Erythroblast (primary cell): ENCODE results near the gene DPRX.

ENCODE experiments used
- DNase-seq, 2 experiments: peaks; one replicate each; lab custom pipeline; 2025; lab: John Stamatoyannopoulos, UW
- GATA1 ChIP-seq: IDR thresholded peaks from 2 replicates; pipeline ENCODE4 v1.6.1; 2011; ENCODE audit warnings: low read depth, mild to moderate bottlenecking, control low read depth, low read length, moderate library complexity
- POLR2A ChIP-seq: IDR thresholded peaks from 2 replicates; pipeline ENCODE4 v1.6.1; 2011; ENCODE audit warnings: mild to moderate bottlenecking, low read length

DPRX gene, protein sequence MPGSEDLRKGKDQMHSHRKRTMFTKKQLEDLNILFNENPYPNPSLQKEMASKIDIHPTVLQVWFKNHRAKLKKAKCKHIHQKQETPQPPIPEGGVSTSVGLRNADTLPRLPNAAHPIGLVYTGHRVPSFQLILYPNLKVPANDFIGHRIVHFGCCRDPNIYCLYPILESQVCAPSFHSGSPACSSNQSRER

DNA sequence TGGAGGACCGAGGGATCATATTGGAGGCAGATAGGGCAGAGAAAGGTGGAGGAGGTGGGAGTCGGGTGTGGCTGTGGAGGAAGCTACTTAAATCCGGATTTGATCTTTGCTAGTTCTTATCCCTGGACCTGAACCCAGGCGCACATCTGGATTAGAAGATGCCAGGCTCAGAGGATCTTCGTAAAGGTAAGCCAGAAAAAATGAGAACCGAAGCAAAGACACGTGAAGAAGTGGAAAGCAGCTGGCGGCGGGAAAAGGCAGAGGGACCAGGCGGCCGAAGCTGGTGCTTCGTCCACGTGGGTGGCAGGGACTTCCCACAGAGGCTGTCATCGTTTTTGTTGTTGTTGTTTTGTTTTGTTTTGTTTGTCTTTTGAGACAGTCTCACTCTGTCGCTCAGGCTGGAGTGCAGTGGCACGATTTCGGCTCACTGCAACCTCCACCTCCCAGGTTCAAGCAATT, at the start of gene DPRX:
DPRX (plus strand) TSS at position 51 of the 459 bp plus-strand sequence; CDS start at position 159, 108 bp downstream.
- no peak for TF ChIP-seq GATA1
- TF ChIP-seq POLR2A: no peak
- no peak for DNase-seq

DNA sequence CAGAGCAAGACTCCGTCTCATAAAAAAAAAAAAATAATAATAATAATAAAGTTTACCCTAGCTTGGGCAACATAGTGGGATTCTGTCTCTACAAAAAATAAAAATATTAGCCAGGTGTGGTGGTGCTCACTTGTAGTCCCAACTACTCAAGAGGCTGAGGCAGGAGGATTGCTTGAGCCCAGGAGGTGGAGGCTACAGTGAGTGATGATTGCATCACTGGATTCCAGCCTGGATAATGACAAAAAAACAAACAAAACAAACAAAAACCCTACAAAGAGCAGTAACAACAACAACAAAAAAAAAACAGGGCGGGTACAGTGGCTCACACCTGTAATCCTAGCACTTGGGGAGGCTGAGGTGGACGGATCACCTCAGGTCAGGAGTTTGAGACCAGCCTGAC, 48.6 kb upstream of the DPRX start:
- DNase-seq: no peak
- TF ChIP-seq POLR2A: no peak
- TF ChIP-seq GATA1: no peak

DNA sequence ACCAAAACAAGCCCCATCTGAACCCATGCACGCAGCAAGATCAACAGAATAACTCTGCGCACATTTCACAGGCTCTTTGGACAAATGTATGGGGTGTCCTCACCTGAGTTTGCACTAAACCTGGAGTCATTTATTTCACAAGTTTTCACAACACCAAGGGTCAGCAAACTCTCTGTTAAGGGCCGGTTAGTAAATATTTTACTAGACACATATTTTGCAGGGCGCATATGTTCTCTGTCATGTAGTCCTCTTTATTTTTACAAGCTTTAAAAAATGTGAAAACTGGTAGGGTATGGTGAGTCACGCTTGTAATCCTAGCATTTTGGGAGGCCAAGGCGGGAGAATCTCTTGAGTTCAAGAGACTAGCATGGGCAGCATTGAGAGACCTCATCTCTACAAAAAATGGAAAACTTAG, 45.5 kb upstream of the DPRX start:
- no peak for DNase-seq
- TF ChIP-seq GATA1: no peak
- no peak for TF ChIP-seq POLR2A

DNA sequence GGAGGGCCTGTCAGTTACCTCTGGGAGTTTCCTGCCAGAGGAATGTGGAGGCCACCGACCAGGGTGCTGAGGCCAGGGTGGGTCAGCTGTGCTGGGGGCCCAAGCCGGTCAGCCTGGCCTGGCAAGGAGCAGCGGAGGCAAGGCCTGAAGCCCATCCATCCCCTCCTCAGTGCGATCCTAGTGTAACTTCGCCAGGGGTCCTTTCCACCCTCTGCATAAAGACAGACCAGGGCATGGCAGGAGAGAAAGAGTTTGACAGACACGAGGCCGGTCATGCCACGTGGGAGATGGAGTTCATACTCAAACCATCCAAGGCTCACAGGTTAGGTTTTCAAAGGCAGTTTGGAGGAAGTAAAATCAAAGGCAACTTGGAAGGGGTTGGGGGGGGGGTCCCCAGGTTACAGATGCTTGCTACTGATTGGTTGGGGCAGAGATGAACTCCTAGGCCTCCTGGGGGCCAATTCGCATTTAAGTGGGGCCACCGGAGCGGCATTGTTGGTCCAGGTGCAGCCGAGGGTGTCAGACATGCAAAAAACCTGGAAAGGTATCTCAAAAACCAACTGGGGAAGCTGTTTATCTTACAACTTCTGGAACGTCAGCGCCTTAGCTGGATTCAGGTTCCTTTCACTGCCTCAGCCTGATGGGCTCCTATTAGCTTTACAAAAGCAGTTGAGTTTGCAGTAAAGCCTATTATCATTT, 36.8 kb upstream of the DPRX start:
- no peak for DNase-seq
- TF ChIP-seq GATA1 (no peak), POLR2A (no peak)

DNA sequence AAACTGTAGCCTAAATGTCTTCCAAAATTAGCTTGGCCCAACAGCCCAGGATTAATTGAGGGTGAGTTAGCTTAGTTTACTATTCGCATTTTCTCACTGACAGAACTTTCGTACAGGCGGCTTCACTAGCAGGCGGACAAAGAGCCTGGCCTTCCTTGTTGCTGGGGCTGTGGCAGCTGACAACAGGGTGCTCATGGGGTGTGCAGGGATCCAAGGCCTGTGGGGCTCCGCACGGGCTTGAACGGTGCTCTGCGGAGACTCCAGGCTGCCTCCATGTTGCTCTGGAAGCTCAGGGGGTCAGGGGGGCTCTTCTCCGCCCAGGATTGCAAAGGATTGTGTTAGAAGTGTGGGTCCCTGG, 36.3 kb upstream of the DPRX start:
- TF ChIP-seq GATA1 (no peak), POLR2A (no peak)
- no peak for DNase-seq

DNA sequence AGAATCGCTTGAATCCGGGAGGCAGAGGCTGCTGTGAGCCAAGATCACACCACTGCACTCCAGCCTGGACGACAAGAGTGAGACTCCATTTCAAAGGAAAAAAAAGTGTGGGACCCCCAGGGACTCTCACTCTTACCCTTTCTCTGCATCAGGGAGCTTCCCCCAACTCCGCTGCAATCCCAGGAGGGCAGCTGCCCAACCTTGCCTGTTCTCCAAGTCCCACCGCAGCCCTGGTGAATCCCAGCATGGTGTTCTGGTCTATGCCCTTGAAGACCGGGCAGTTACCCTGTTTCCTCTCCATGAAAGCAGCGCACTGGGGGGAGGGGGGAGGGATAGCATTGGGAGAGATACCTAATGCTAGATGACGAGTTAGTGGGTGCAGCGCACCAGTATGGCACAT, 35.7 kb upstream of the DPRX start:
- DNase-seq: no peak
- TF ChIP-seq POLR2A (no peak), GATA1 (no peak)

DNA sequence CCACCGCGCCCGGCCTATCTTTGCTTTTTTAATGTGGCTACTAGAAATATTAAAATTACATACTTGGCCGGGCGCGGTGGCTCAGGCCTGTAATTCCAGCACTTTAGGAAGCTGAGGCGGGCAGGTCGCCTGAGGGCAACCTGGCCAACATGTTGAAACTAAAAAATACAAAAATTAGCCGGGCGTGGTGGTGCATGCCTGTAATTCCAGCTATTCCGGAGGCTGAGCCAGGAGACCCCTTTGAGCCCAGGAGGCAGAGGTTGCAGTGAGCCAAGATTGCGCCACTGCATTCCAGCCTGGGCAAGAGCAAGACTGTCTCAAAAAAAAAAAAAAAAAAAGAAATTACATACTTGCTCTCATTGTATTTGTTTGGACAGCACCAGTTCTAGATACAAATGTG, 34.8 kb upstream of the DPRX start:
- TF ChIP-seq GATA1 (no peak), POLR2A (no peak)
- DNase-seq: no peak

DNA sequence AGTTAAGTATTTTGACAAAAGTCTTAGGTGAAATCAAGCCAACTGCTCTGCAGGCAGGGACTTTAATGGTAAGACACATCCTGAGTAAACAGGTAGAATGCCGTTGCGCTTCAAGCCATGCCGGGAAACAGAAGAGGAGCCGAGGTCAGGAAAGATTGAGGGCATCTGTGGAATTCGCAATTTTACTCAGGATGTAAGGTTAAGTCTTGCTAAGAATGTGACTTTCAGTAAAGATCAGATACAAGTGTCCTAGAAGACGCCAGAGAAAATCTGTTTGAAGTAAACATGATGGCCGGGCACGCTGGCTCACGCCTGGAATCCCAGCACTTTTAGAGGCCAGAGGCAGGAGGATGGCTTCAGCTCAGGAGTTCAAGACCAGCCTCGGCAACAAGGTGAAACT, 33.4 kb upstream of the DPRX start:
- DNase-seq: no peak
- TF ChIP-seq GATA1 (no peak), POLR2A (no peak)

DNA sequence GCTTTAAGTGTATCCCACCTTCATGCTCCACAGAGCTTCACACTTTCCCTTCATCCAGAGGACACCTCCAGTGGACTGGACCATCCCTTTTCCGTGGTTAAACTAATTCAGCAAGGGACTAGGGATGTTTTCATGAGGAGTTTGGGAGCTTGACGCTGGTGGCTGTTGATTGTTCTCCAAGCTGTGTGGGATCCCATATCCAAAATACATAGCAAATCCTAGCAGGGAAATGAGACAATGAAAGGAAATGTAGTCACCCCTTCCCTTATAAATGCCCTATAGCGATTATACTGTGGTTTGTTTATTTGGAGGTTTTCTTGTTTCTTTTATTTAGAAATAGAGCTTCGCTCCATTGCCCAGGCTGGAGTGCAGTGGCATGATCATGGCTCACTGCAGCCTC, 31.6 kb upstream of the DPRX start:
- no peak for TF ChIP-seq GATA1
- no peak for TF ChIP-seq POLR2A
- DNase-seq: no peak

DNA sequence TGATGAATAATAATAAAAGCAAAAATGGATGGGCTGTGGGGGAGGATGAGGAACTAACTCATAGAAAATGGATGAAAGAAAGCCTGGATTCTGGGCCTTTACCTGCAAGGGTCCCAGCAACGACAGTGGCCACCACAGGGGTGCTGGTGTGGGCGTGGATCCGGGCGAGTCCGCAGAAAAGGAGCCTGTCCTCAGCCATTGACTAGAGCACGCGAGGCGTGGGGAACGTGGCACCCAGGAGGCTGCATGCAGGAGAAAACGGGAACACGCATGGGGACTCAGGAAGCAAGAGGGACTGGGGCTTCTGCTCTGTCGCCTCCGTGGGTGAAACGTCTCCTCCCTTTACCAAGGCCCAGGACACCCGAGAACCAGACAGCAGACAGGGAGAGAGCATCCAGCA, 25.8 kb upstream of the DPRX start:
- TF ChIP-seq GATA1 (no peak), POLR2A (no peak)
- no peak for DNase-seq

DNA sequence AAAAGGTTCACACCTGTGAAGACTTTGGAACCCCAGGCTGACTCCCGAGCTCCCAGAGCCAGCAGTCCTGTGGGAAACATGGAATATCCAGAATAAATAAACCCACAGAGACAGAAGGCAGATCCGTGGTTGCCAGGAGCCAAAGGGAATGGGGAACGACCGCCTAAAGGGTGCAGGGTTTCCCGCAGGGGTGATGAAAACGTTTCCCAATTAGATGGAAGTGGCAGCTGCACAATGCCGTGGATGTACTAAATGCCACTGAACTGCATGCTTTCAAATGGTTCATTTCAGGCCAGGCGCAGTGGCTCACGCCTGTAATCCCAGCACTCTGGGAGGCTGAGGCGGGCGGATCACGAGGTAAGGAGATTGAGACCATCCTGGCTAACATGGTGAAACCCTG, 23.4 kb upstream of the DPRX start:
- TF ChIP-seq POLR2A: no peak
- no peak for TF ChIP-seq GATA1
- DNase-seq: no peak

DNA sequence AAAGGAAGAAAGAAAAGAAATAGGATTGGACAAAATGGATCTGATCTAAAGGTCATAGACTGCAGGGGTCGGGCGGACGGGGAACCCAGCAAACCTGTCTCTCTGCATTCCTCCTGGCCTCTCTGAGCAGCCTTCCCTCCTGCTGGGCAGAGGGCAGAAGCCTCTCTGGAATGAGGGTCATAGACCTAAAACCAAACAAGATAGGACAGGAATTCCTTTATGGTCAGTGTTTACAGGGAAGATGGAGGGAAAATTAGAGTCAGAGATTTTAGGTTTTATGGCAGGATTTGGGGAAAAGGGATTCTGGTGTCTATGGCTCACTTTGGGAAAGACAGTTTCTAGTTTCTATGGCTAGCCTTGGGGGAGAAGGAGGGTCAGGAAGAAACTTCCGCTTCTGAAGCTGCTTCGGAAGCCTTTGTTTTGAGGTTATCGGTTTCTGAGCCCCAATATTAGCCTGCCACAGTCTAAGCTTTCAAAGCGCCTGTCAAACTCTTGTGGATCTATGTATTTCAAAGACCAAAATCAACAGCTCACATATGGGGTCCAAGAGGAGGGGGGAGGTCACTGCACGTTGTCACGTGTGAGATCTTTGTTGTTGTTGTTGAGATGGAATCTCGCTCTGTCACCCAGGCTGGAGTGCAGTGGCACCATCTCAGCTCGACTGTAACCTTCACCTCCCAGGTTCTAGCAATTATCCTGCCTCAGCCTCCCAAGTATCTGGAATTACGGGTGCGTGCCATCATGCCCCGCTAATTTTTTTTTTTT, 18.9 kb upstream of the DPRX start:
- DNase-seq: no peak
- TF ChIP-seq GATA1: no peak
- no peak for TF ChIP-seq POLR2A

DNA sequence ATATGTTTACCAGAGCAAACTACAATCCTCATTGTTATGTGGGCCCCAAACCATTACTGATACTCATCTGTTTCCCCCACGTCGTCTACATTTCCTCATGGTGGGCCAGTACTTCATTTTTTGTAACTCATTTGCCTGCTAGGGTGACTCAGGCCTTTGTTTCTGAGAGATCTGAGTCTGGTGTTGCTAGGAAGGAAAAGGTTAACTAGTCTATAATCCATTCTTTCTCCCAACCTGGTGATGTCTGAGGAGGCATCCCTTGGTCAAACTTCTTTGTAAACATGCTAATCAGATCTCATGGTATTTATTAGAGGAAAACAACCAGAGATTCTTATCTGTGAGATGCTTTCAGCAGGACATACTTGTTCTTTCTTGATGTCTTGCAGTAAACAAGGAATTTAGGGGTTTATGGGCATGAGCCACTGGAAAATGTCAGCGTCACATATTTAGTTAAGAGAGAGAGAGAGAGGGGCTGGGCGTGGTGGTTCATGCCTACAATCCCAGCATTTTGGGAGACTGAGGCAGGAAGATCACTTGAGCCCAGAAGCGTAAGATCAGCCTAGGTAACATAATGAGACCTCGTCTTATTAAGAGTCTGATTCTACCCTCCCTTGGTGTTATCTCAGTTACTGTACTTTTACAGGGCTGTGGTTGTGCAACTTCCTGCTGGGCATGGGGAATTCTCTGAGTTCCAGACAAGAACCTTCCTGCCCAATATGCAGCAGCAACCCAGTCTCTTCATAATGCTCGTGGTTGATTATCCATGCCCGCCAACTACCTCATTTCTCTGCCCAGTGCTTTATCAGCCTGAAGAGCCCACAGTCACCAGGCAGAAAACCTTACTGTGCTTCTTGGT, 9.7 kb upstream of the DPRX start:
- TF ChIP-seq GATA1: no peak
- no peak for TF ChIP-seq POLR2A
- DNase-seq: no peak
